ENCODE results near the gene NBL1. TPM values are rescaled to one million over a fixed set of nuclear protein-coding genes. Genes with fewer than 3 reads are reported as not detected.
"Not testable (repeated sequence)": the region's sequence is repeated elsewhere in the genome, so short reads cannot be mapped to it uniquely, and the experiment has no call there.

NBL1 gene
- total and polyA plus RNA-seq, 2 donors (not counting 1 experiment from before 2014, with no cell fraction given) = 59.3 to 103 TPM

DNA sequence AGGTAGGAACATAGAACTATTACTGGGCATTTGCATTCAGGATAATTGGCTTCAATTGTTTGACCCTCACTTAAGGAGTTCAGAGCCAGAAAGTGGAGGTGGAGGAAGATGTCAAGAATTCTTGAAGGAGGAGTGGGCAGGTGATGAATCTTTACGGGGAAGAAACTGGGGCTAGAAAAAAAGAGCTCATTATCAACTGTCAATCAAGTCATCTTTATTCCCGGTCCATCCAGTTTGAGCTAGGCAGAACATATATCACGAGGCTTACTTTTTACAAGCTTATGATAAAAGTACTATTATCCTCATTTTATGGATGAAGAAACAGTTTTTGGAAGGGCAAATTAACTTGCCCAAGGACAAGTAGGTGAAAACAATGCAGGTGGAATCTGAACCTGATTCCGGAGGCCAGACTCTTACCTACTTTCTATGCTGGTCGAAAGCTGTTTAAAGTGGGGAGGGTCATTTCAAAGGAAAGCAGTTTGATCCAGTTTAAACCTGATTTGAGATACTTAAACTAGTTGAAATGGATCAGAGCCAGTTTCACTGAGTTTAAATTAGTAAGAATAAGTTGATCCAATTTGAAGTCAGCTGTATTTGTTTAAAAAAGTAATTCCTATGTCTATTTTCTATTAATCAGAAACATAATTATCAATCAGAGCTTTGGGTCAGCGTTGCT is 13.3 kb upstream of the NBL1 start:
- no peaks in the 10 kb centered on the region for H3K79me2 ChIP-seq (ENCODE audit: control insufficient read depth, insufficient read depth, low read length)
- H3K4me3 ChIP-seq (replicated peaks in 1 of 4; ENCODE audit: control extremely low read depth in 1 of 4, insufficient read depth in 1 of 4, low read depth in 3 of 4, low read length in 4 of 4) = no peak overlapping the region
- DNase-seq (ENCODE audit: low read depth in 2 of 2) = no peak
- TF ChIP-seq EZH2 (IDR thresholded peaks at IDR 0.05; ENCODE audit: low read length, missing control alignments) = no peak
- TF ChIP-seq, protein P1, sequence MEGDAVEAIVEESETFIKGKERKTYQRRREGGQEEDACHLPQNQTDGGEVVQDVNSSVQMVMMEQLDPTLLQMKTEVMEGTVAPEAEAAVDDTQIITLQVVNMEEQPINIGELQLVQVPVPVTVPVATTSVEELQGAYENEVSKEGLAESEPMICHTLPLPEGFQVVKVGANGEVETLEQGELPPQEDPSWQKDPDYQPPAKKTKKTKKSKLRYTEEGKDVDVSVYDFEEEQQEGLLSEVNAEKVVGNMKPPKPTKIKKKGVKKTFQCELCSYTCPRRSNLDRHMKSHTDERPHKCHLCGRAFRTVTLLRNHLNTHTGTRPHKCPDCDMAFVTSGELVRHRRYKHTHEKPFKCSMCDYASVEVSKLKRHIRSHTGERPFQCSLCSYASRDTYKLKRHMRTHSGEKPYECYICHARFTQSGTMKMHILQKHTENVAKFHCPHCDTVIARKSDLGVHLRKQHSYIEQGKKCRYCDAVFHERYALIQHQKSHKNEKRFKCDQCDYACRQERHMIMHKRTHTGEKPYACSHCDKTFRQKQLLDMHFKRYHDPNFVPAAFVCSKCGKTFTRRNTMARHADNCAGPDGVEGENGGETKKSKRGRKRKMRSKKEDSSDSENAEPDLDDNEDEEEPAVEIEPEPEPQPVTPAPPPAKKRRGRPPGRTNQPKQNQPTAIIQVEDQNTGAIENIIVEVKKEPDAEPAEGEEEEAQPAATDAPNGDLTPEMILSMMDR (conservative IDR thresholded peaks at IDR 0.05 in 1 of 2, IDR thresholded peaks at IDR 0.05 in 1 of 2; ENCODE audit: low read depth in 1 of 2, low read length in 2 of 2) = no peak
- H4K20me1 ChIP-seq (ENCODE audit: control insufficient read depth, extremely low read depth, insufficient read depth, low read length) = no peaks in the 10 kb centered on the region
- no peaks in the 10 kb centered on the region for H3K9me3 ChIP-seq (ENCODE audit: control insufficient read depth, insufficient read depth, low read depth, low read length)
- H3K9ac ChIP-seq (ENCODE audit: insufficient read depth, low read length) = no peak overlapping the region
- no peak overlapping the region for H3K4me2 ChIP-seq (ENCODE audit: extremely low read depth, insufficient read depth, low read length)
- H3K36me3 ChIP-seq (ENCODE audit: control insufficient read depth, insufficient read depth, low read length) = peaks cover 9% of the 10 kb centered on the region
- H3K4me1 ChIP-seq (ENCODE audit: control insufficient read depth, extremely low read depth, insufficient read depth, low read length) = no peaks in the 10 kb centered on the region
- H3K27ac ChIP-seq (ENCODE audit: insufficient read depth, low read length) = no peak overlapping the region
- H3K27me3 ChIP-seq (ENCODE audit: control insufficient read depth, insufficient read depth, low read length) = no peaks in the 10 kb centered on the region
- no peak overlapping the region for H2AFZ ChIP-seq (ENCODE audit: low read length)

DNA sequence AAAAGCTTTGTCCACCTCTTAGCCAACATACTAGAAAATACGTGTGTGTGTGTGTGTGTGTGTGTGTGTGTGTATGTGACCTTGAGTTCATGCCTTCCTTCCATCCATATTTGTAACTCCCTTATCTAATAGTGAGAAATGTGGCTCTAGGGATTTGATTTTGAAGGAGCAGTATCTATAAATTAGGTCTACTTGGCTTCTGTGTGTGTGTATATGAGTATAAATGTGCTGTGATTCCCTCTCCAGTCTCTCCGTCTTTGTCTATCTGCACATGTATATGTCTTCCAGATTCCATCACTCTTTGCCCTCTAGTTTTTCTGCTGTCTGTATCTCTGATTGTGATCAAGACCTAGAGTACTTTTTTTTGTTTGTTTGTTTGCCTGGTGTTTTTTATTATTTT is 11.9 kb upstream of the NBL1 start:
- Histone ChIP-seq H4K20me1 (ENCODE audit: control insufficient read depth, extremely low read depth, insufficient read depth, low read length) (no peaks in the 10 kb centered on the region), H3K36me3 (ENCODE audit: control insufficient read depth, insufficient read depth, low read length) (peaks cover 2% of the 10 kb centered on the region), H3K9me3 (ENCODE audit: control insufficient read depth, insufficient read depth, low read depth, low read length) (no peaks in the 10 kb centered on the region), H3K9ac (ENCODE audit: insufficient read depth, low read length) (no peak overlapping the region), H3K4me1 (ENCODE audit: control insufficient read depth, extremely low read depth, insufficient read depth, low read length) (no peaks in the 10 kb centered on the region), H3K27ac (ENCODE audit: insufficient read depth, low read length) (no peak overlapping the region), H3K4me2 (ENCODE audit: extremely low read depth, insufficient read depth, low read length) (no peak overlapping the region), H3K4me3 (replicated peaks in 1 of 4; ENCODE audit: control extremely low read depth in 1 of 4, insufficient read depth in 1 of 4, low read depth in 3 of 4, low read length in 4 of 4) (no peak overlapping the region), H3K79me2 (ENCODE audit: control insufficient read depth, insufficient read depth, low read length) (no peaks in the 10 kb centered on the region), H2AFZ (ENCODE audit: low read length) (no peak overlapping the region), H3K27me3 (ENCODE audit: control insufficient read depth, insufficient read depth, low read length) (no peaks in the 10 kb centered on the region)
- DNase-seq (ENCODE audit: low read depth in 2 of 2) = no peak
- TF ChIP-seq, protein P1 (conservative IDR thresholded peaks at IDR 0.05 in 1 of 2, IDR thresholded peaks at IDR 0.05 in 1 of 2; ENCODE audit: low read depth in 1 of 2, low read length in 2 of 2) = no peak
- TF ChIP-seq EZH2 (IDR thresholded peaks at IDR 0.05; ENCODE audit: low read length, missing control alignments) = no peak

DNA sequence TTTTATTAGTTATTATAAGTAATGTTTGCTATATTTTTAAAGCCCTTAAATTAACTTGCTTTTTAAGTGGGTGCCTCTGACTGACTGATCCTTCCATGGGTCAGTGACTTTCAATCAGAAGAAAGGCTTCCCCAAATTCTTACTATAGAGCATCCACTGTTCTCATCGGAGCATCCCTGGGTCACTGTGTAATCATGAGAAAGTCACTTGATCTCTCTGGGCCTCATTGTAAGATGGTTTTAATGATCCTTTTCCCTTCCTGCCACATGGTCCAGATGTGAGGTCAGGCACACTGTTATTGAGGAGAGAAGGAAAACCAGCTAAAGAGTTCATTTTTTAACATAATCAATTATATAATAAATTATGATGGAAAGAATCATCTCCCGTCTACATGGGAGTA is 11.0 kb upstream of the NBL1 start:
- Histone ChIP-seq H3K27me3 (ENCODE audit: control insufficient read depth, insufficient read depth, low read length) (no peaks in the 10 kb centered on the region), H3K79me2 (ENCODE audit: control insufficient read depth, insufficient read depth, low read length) (no peaks in the 10 kb centered on the region), H2AFZ (ENCODE audit: low read length) (no peak overlapping the region), H3K4me2 (ENCODE audit: extremely low read depth, insufficient read depth, low read length) (no peak overlapping the region), H3K36me3 (ENCODE audit: control insufficient read depth, insufficient read depth, low read length) (no peaks in the 10 kb centered on the region), H3K4me1 (ENCODE audit: control insufficient read depth, extremely low read depth, insufficient read depth, low read length) (no peaks in the 10 kb centered on the region), H4K20me1 (ENCODE audit: control insufficient read depth, extremely low read depth, insufficient read depth, low read length) (no peaks in the 10 kb centered on the region), H3K9me3 (ENCODE audit: control insufficient read depth, insufficient read depth, low read depth, low read length) (no peaks in the 10 kb centered on the region), H3K27ac (ENCODE audit: insufficient read depth, low read length) (no peak overlapping the region), H3K9ac (ENCODE audit: insufficient read depth, low read length) (no peak overlapping the region), H3K4me3 (replicated peaks in 1 of 4; ENCODE audit: control extremely low read depth in 1 of 4, insufficient read depth in 1 of 4, low read depth in 3 of 4, low read length in 4 of 4) (no peak overlapping the region)
- TF ChIP-seq, protein P1 (conservative IDR thresholded peaks at IDR 0.05 in 1 of 2, IDR thresholded peaks at IDR 0.05 in 1 of 2; ENCODE audit: low read depth in 1 of 2, low read length in 2 of 2) = no peak
- no peak for TF ChIP-seq EZH2 (IDR thresholded peaks at IDR 0.05; ENCODE audit: low read length, missing control alignments)
- no peak for DNase-seq (ENCODE audit: low read depth in 2 of 2)

DNA sequence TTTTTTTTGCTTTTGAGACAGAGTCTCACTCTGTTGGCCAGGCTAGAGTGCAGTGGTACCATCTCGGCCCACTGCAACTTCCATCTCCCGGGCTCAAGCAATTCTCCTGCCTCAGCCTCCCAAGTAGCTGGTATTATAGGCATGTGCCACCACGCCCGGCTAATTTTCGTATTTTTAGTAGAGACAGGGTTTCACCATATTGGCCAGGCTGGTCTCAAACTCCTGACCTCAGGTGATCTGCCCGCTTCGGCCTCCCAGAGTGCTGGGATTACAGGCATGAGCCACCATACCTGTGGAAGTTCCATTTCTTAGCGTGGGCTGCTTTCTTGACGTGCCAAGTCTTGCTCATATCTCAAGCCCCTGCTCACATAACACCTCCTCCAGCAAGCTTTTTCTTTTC is 9.0 kb upstream of the NBL1 start:
- H3K4me3 ChIP-seq (replicated peaks in 1 of 4; ENCODE audit: control extremely low read depth in 1 of 4, insufficient read depth in 1 of 4, low read depth in 3 of 4, low read length in 4 of 4); H3K9me3 ChIP-seq (ENCODE audit: control insufficient read depth, insufficient read depth, low read depth, low read length); H3K79me2 ChIP-seq (ENCODE audit: control insufficient read depth, insufficient read depth, low read length); DNase-seq (ENCODE audit: low read depth in 2 of 2); H3K4me2 ChIP-seq (ENCODE audit: extremely low read depth, insufficient read depth, low read length); H3K36me3 ChIP-seq (ENCODE audit: control insufficient read depth, insufficient read depth, low read length); H4K20me1 ChIP-seq (ENCODE audit: control insufficient read depth, extremely low read depth, insufficient read depth, low read length); H3K27ac ChIP-seq (ENCODE audit: insufficient read depth, low read length); H2AFZ ChIP-seq (ENCODE audit: low read length); H3K27me3 ChIP-seq (ENCODE audit: control insufficient read depth, insufficient read depth, low read length); H3K4me1 ChIP-seq (ENCODE audit: control insufficient read depth, extremely low read depth, insufficient read depth, low read length); H3K9ac ChIP-seq (ENCODE audit: insufficient read depth, low read length): not testable (repeated sequence)

Measured in fibroblast of lung (primary cell).